H7 (cell line): ENCODE results near the gene MAPKBP1. TPM values are rescaled to one million over a fixed set of nuclear protein-coding genes. Genes with fewer than 3 reads are reported as not detected.

ENCODE experiments used
- DNase-seq: peaks from one replicate; pipeline ENCODE4 v3.0.0; 2012
- H3K27me3 ChIP-seq: 2 replicates; pipeline ENCODE4 v1.6.0; 2011; ENCODE audit warnings: mild to moderate bottlenecking, low read length; ENCODE audit not compliant: control insufficient read depth, insufficient read depth
- H3K36me3 ChIP-seq: replicated peaks from 2 replicates; pipeline ENCODE4 v1.5.1; 2011; ENCODE audit warnings: low read length; ENCODE audit not compliant: control insufficient read depth, insufficient read depth
- H3K4me3 ChIP-seq: 2 replicates; pipeline ENCODE4 v1.5.1; 2011; ENCODE audit warnings: low read depth, mild to moderate bottlenecking, control low read depth, low read length, moderate library complexity; ENCODE audit not compliant: insufficient read depth
- total RNA-seq: library from RNA; depleted of rRNA; stranded (reverse); fragments of >200 nt; shearing (Covaris generic); gene quantifications from 2 replicates; pipeline ENCODE4 v1.2.3, GENCODE V29; 2014

The MAPKBP1 gene
- total RNA-seq, 1 experiment from 2014 or later, result 5.9 TPM

DNA sequence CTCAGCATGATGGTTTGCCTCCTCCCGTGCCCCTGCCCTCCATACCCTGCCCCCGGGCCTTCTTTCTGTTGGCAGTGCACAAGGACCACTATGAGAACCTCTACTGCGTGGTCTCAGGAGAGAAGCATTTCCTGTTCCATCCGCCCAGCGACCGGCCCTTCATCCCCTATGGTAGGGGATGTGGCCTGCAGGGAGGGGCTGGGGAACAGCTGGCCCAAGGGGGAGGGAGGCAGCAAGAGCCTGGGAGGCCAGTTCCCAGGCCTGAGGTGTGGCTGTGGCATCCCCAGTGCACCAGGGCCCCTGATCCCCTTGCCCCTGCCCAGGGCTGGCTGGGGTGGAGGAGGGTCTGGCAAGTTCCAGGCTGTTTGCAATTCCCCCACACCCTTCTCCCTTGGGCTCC is 61.8 kb downstream of the MAPKBP1 start:
- DNase-seq, result no peak
- H3K27me3 ChIP-seq, result no peaks in the 10 kb centered on the region
- H3K4me3 ChIP-seq, result no peak overlapping the region
- peaks cover 1% of the 10 kb centered on the region for H3K36me3 ChIP-seq

DNA sequence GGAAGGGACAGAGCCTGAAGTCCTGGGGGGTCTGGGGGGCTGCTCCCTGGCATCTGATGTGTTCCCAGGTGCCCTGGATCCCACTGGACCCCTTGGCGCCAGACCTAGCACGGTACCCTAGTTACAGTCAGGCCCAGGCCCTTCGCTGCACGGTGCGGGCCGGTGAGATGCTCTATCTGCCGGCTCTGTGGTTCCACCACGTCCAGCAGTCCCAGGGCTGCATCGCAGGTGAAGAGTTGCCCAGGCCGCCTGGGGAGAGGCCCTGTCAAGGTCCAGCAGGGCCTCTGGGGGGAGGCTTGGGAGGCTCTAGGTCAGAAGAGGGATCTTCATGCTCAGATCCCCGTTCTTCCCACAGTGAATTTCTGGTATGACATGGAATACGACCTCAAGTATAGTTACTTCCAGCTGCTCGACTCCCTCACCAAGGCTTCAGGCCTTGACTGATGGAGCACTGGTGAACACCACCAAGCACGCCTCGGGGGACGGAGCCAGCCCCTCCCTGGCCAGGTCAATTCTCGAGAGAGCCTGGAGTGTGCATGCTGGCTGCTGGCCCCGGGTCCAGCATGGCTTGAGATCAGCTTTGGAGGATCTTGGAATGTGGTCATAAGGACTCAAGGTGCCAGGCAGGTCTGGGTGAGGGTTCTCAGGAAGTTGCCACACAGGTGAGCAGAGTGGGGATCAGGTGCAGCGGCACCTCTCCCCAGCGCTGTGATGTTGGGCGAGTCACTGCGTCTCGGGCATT is 62.6 kb downstream of the MAPKBP1 start:
- H3K4me3 ChIP-seq, result no peak overlapping the region
- peaks cover 1% of the 10 kb centered on the region for H3K36me3 ChIP-seq
- DNase-seq, result no peak
- H3K27me3 ChIP-seq, result no peaks in the 10 kb centered on the region

DNA sequence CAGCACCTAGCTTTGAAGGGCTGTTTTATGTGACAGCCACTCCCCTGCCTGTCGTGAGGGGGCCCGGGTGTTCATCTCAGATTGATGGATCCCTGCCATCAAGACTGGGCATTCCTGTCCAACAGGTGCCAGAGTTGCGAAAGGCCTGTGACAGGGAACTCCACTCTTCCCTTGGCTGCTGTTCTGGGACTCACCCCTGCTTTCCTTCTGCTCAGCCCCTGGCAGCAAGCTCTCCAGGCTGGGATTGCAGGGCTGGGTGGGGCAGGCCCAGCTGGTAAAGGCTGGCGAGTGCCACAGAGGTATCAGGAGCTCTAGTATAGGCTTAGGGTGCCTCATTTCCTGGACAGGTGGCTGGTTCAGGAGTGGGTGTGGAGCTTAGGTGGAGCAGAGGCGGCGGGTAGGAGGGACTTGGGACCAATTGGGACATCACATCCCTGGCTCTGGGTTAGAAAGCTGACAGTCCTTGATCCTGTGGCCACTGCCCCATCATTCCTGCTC is 64.2 kb downstream of the MAPKBP1 start, which contains the start of gene PLA2G4B:
Gene PLA2G4B, plus strand, starts transcription at position 448 of the 498 bp plus-strand sequence. CDS start 67 bp downstream, outside the sequence.
- Histone ChIP-seq H3K27me3 (no peaks in the 10 kb centered on the region), H3K4me3 (no peak within 1 kb of the TSS), H3K36me3 (no peaks in the 10 kb centered on the region; the same call in 1 of the 2 replicates)
- DNase-seq, result no peak

DNA sequence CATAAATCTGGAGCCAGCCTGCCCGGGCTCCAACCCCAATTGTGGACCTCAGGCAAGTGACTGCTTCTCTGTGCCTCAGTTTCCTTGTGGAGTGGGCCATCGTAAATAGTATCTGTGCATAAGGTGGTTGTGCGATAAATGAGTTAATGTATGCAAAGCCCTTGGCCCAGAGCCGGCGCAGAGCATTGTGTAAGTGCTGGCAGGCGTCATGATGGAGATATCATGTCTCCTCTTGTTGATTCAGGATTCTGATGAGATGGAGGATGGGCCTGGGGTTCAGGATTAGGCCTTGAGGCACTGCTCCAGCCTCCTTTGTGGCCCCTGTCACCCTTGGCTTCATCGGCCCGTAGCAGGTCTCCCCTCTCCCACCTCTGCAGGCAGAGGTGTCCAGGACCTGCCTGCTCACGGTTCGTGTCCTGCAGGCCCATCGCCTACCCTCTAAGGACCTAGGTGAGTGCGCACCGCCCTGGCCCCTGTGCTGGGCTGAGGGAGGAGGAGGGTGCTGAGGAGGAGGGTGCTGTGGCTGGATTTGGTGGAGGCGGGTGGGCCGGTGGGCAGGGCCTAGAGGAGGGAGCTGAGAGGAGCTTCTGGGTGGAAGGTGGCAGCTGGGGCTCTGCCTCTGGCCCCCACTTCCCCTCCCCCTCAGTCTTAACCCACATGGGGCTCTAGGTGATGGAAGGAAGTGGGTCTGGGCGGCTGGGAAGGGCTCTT is 65.7 kb downstream of the MAPKBP1 start:
- H3K27me3 ChIP-seq, result no peaks in the 10 kb centered on the region
- DNase-seq, result no peak
- no peaks in the 10 kb centered on the region; the same call in 1 of the 2 replicates for H3K36me3 ChIP-seq
- no peak overlapping the region for H3K4me3 ChIP-seq

DNA sequence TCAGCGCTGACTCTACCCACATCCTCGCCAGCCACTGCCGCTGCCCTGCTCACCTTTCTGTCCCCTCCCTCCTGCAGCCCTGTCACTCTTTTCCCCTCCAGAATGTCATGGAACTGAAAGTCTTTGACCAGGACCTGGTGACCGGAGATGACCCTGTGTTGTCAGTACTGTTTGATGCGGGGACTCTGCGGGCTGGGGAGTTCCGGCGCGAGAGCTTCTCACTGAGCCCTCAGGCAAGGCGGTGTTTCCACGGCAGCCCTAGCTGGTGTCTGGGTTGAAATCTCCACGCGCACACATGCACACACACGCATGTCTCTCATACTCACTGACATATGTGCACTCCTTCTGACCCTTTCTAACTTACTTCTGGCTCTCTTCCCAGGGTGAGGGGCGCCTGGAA is 66.4 kb downstream of the MAPKBP1 start:
- no peak overlapping the region for H3K4me3 ChIP-seq

DNA sequence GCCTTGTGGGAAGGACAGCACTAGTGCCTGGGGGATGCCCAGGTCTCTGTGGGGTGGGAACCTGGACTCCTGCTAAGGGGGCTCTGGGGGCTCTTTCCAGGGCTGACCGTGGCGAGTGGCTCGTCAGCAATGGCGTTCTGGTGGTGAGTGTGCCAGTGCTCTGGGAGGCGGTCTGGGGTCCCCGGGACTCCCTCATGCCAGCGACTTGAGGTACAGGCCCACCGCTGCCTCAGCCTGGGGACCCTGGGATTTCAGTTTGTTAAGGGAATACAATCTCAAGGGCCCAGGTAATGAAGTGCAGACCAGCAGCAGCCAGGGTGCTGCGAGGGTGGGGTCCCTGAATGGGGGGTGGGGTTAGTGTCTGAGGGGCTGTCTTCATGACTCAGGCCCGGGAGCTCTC is 66.8 kb downstream of the MAPKBP1 start:
- Histone ChIP-seq H3K4me3 (no peak overlapping the region), H3K36me3 (peaks cover under 1% of the 10 kb centered on the region; the same call in 1 of the 2 replicates), H3K27me3 (no peaks in the 10 kb centered on the region)
- no peak for DNase-seq

More for the DNA sequence above, 66.4 kb downstream of the MAPKBP1 start:
- no peaks in the 10 kb centered on the region for H3K27me3 ChIP-seq
- DNase-seq, result no peak
- H3K36me3 ChIP-seq, result no peaks in the 10 kb centered on the region; the same call in 1 of the 2 replicates

GRCh38 chr15:41842229-41842628 is 67.9 kb downstream of the MAPKBP1 start:
- peaks cover 2% of the 10 kb centered on the region; the same call in 1 of the 2 replicates for H3K36me3 ChIP-seq
- DNase-seq, result no peak
- H3K27me3 ChIP-seq, result no peaks in the 10 kb centered on the region
- no peak overlapping the region for H3K4me3 ChIP-seq

GRCh38 chr15:41843571-41843970 is 69.3 kb downstream of the MAPKBP1 start:
- H3K27me3 ChIP-seq, result no peaks in the 10 kb centered on the region
- peaks cover 5% of the 10 kb centered on the region for H3K36me3 ChIP-seq
- no peak for DNase-seq
- no peak overlapping the region for H3K4me3 ChIP-seq

DNA sequence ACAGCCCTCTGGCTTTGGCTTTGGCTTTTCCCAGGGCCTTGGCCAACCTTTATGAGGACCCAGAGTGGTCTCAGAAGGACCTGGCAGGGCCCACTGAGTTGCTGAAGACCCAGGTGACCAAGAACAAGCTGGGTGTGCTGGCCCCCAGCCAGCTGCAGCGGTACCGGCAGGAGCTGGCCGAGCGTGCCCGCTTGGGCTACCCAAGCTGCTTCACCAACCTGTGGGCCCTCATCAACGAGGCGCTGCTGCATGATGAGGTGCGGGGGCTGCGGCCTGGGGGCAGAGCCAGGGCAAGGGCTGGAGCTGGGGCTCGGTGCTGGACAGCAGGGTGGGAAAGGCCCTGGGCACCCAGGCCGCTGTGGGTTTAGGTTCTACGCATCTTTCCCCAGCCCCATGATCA is 70.5 kb downstream of the MAPKBP1 start:
- H3K36me3 ChIP-seq, result peaks cover 5% of the 10 kb centered on the region
- no peak for DNase-seq
- no peaks in the 10 kb centered on the region for H3K27me3 ChIP-seq

DNA sequence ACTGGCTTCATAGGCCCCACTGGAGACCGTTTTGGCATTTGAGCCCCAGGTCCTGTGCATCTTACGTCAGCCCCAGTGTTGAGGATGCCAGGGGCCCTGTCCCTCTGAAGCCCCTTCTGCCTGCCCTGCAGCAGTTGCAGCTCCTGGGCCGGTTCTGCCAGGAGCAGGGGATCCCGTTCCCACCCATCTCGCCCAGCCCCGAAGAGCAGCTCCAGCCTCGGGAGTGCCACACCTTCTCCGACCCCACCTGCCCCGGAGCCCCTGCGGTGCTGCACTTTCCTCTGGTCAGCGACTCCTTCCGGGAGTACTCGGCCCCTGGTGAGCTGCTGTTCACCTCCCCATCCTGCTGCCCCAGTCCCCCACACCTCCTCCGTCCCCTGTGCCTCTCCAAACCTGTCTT is 72.9 kb downstream of the MAPKBP1 start:
- H3K36me3 ChIP-seq, result peaks cover 5% of the 10 kb centered on the region
- DNase-seq, result no peak
- no peaks in the 10 kb centered on the region for H3K27me3 ChIP-seq
- H3K4me3 ChIP-seq, result no peak overlapping the region

More for the DNA sequence above, 70.5 kb downstream of the MAPKBP1 start:
- no peak overlapping the region for H3K4me3 ChIP-seq

DNA sequence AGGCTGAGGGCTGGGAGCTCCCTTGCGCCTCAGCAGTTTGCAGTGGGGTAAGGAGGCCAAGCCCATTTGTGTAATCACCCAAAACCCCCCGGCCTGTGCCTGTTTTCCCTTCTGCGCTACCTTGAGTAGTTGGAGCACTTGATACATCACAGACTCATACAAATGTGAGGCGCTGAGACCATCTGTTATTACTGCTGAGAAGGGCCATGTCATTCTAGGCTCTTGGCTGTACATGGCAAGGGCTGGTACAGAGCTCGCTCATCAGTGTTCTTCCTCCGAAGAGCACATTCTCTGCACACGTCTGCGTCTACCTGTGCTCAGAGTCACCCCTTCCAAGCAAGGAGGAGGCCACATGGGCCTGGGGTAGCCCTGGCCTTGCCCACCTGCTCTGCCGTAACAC is 73.7 kb downstream of the MAPKBP1 start:
- Histone ChIP-seq H3K27me3 (no peaks in the 10 kb centered on the region), H3K4me3 (no peak overlapping the region), H3K36me3 (peaks cover 5% of the 10 kb centered on the region)
- DNase-seq, result no peak

DNA sequence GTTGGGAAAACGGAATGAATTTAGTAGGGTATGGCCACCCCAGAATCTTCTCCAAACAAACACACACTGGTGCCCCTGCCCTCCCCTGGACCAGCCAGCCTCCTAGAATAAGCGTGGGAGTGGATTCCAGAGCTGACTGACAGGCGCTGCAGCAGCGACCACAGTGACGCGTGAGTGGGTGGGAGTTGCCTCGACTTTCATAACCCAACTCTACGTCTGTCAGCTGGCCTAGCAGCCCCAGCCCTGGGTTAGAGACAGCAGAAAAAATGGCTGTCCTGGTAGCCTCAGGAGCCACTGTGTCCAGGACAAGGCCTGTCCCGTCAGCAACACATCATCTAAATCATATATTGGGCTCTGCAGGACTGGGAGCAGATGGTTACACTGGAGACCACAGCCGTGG is 74.3 kb downstream of the MAPKBP1 start:
- no peak overlapping the region for H3K4me3 ChIP-seq
- peaks cover 5% of the 10 kb centered on the region for H3K36me3 ChIP-seq
- H3K27me3 ChIP-seq, result no peaks in the 10 kb centered on the region
- no peak for DNase-seq

DNA sequence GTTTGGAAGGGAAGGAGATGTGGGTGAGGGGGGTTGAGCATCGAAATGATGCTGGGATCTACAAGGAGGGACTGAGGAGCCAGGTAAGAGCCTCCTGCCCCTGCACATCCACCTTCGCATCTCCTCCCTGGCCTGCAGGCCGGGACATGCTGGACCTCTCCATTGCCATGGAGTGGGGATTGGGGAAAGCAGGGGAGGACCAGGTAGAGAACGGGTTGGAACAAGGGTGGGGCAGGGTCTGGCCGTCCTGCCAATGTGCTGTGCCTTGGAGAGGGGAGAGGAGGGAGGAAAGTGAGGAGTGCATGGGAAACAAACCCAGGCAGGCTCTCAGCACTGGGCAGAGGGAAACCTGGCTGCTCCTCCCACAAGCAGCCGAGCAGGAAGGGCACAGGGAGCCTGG is 74.9 kb downstream of the MAPKBP1 start:
- H3K4me3 ChIP-seq, result no peak overlapping the region
- no peak for DNase-seq
- no peaks in the 10 kb centered on the region for H3K27me3 ChIP-seq
- peaks cover 5% of the 10 kb centered on the region for H3K36me3 ChIP-seq

DNA sequence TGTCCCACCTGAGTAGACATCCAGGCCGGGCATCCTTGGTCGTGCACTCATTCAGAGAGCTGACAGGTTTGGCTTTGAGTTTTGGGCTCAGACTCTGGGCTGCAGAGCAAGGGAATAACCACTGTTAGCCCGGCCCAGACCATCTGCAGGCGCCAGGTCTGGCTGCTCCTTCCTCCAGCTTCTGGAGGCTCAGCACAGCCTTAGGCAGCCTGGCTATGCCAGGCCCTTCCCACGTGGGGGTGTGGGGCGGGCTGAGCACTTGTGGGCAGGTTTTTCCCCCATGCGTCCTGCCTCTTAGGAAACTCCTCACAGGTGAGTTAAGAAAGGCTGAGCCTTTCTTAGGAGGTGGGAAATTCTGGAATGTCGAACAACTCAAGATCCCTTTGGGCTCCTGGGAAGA is 75.6 kb downstream of the MAPKBP1 start:
- no peak overlapping the region for H3K4me3 ChIP-seq
- H3K36me3 ChIP-seq, result peaks cover 5% of the 10 kb centered on the region
- no peak for DNase-seq
- H3K27me3 ChIP-seq, result no peaks in the 10 kb centered on the region
